HG03520 (cell line): Measurements from ENCODE around the gene KLHL36.
"Not testable (repeated sequence)": the region's sequence is repeated elsewhere in the genome, so short reads cannot be mapped to it uniquely, and the experiment has no call there.

Experiments
- ATAC-seq: cut with Tn5 transposase; IDR thresholded peaks from one replicate; pipeline ENCODE4 v1.9.1; 2021; ENCODE audit warnings: mild to moderate bottlenecking, moderate library complexity; ENCODE audit not compliant: unreplicated experiment

The KLHL36 gene

GRCh38 chr16:84690088-84690819 lies 41.9 kb downstream of the KLHL36 start:
- no peak for ATAC-seq

DNA sequence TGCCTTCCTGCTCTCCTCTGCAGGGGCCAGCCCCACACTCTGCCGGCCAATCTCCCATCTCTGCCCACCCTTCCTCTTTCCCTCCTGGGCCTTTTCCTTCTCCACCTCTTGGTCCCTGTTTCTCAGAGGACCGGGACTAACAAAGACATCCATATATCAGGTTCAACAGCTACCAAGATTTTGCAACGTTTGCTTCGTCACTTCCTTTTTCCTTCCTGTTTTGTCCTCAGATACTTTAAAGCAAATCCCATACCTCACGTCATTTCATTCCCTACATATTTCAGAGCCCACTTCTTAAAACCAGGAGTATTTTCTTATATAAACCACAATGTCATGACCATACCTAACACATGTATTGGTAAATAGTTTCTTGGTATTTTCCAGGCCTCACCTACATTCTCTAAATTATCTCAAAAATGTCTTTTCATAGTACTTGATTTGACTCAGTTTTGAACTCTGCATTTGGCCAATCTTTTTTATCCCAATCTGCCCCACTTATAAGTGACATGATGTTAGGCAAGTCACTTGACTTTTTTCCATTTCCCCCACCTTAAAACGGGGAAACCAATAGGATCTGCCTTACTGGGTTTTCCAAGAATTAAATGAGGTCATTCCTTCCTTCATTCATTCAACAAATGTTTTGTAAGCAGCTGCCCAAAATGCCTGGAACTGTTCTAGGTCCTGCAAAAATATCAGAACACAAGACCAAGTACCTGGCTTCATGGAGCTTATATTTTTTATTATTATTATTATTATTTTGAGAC lies 44.3 kb downstream of the KLHL36 start:
- ATAC-seq, result no peak

- ATAC-seq, result not testable (repeated sequence)
Measured at GRCh38 chr16:84693869-84694268, 45.6 kb downstream of the KLHL36 start.

DNA sequence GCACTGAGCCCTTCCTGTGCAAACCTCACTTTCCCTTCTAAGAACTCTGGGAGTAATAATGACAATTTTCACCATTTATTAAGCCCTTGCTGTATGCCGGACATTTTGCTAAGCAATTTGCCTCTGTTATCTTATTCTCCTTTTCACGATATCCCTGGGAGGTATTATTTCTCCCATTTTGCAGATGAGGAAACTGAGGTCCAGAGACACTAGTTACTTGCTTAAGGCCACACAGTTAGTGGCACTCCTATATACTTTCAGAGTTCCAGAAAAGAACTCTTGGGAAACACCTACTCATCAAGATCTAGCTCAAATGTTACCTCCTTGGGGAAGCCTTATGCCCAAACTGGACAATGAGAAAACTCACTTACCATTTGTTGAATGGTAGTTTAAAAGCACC lies 46.7 kb downstream of the KLHL36 start:
- ATAC-seq, result no peak

DNA sequence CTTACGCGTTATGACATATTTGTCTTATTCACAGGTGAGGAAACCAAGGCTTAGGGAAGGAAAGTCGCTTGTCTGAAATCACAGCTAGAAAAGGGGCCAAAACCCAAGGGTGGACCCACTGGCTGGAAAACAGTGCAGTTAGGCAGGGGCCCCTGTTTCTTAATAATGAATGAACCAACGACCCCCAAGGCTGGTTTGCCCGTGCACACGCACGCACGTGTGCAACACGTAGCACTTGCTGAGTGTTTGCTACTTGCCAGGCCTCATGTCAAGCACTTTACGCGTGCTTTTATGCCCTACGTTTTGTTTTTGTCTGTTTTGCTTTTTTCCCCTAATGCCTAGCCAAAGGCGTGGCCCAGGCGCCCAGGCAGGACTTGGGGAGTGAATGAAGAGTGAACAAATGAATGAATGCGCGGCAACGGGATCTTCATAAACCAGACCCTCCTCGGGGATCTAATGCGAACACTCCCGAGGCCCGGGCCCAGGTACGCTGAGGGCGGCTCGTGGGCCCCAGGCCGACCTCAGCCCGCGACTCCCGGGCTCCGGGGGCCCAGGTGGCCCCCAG lies 50.9 kb downstream of the KLHL36 start:
- ATAC-seq, result peak; percentile 1

GRCh38 chr16:84699712-84700445 lies 51.6 kb downstream of the KLHL36 start, which contains the start of gene USP10:
Gene USP10, plus strand, starts transcription at chr16:84700000. Its CDS starts 91 bp downstream, at chr16:84700091.
- ATAC-seq, result peak; percentile 70

DNA sequence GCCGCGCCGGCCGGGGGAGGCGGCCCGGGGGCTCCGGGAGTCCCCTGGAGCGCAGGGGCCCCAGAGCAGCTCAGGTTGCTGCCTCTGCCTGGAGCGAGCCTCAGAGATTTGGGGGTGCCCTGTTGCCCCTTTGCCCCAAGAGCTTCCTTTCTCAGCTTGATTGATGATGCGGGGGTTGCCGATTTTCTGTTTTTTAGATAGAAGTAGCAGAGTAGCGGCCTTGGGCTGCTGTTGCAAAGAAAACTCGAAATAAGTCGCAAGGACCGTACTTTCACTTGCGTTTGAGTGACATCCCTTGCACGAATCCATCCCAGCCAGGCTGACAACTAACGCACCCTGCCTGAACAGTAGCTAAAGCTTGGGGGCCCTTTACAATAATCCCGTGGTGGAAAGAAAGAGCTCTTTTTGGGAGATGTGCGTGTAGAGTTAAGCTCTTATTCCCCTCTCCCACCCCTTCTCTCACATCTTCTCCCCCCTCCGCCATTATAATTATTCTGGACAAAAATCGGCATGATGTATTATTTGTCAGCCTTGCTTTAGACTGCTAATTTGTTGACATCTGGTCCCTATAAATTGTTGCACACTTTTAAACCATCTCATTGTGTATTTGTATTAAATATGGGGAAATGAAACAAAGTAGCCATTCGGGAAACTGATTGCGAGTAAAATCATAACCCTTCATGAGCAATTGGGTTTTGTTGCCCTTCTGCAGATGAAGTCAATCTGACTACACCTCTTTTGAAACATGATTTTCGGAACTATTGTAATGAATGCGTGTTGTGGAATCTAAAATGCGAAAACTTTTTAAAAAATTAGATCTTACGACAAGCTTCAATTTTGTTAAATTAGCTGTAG lies 52.4 kb downstream of the KLHL36 start:
- peak; percentile 38 for ATAC-seq

GRCh38 chr16:84703681-84704080 lies 55.4 kb downstream of the KLHL36 start:
- no peak for ATAC-seq

- no peak for ATAC-seq
Measured at GRCh38 chr16:84704253-84704652, 55.9 kb downstream of the KLHL36 start.

DNA sequence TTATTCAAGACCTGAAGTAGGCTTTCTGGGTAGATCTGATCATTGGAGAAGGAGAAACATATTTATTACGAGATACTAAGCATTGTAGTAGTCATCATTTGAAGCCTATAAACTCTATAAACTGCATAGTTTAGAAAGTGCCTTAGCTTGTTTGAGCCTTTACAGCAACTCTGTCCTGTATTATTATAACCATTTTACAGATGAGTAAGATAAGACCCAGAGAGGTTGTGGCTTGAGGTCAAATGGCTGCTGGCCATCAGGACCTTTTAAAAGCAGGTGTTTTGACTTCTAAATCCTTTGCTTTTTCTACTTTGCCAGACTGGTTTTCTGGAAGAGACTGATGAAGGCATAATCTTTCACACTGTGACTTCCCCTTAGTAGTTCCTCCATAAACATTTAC lies 58.5 kb downstream of the KLHL36 start:
- ATAC-seq, result no peak

DNA sequence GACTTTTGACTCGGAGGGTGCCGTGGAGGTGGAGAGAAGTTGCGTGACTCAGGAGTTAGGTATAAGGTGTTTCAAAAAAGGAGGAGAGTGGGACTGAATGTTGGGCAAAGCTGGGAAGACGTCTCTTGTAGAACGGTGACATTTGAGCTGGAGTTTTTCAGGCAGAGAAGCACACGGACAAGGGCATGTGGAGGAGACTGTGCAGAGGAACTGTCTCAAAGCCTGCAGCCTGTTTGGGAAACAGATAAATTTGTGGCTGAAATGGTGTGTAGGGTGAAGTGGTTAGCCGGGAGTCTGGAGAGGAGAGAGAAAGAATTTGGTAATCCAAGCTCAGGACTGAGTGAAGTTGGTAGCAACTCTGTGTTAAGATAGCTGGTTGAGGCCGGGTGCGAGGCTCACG lies 61.3 kb downstream of the KLHL36 start:
- ATAC-seq, result no peak

GRCh38 chr16:84710686-84711085 lies 62.4 kb downstream of the KLHL36 start:
- ATAC-seq, result no peak
